Esophagus squamous epithelium (tissue), 5 donors: ENCODE data around the gene ABCG5. TPM values are rescaled to one million over a fixed set of nuclear protein-coding genes. Genes with fewer than 3 reads are reported as not detected.

ENCODE experiments used
- DNase-seq: peaks from one replicate; lab custom pipeline; 2025; lab: John Stamatoyannopoulos, UW
- H3K27ac ChIP-seq, 4 donors: fragments of 200-600 bp; sonication (generic); one replicate each; pipeline ENCODE4 v1.5.1; 2016 to 2019; ENCODE audit warnings: mild to moderate bottlenecking in 1 of 4
- H3K27me3 ChIP-seq, 4 donors: fragments of 200-600 bp; sonication (generic); 1 replicate in 3 of 4; 2 replicates in 1 of 4; pipeline versions ENCODE4 v1.5.1 to v1.6.0; 2017 to 2021; ENCODE audit warnings: antibody characterized with exemption in 1 of 4
- H3K36me3 ChIP-seq, 3 donors: fragments of 200-600 bp; sonication (generic); one replicate each; pipeline ENCODE4 v1.5.1; 2016 to 2019
- H3K4me1 ChIP-seq, 3 donors: fragments of 200-600 bp; sonication (generic); one replicate each; pipeline ENCODE4 v1.5.1; 2017 to 2019
- H3K4me3 ChIP-seq, 4 donors: fragments of 200-600 bp; sonication (generic); 1 replicate in 3 of 4; 2 replicates in 1 of 4; pipeline ENCODE4 v1.5.1; 2016 to 2019; ENCODE audit warnings: mild to moderate bottlenecking in 2 of 4, moderate library complexity in 1 of 4
- H3K9me3 ChIP-seq, 3 donors: fragments of 200-600 bp; sonication (generic); one replicate each; pipeline ENCODE4 v1.5.1; 2016 to 2019
- CTCF ChIP-seq, 6 experiments: fragments of 450-650 bp in 4 of 6; fragments of 200-600 bp in 2 of 6; sonication (generic) in 2 of 6; IDR thresholded peaks; one replicate each; pipeline ENCODE4 v1.5.1; 2016 to 2019; ENCODE audit warnings: antibody characterized with exemption in 6 of 6, mild to moderate bottlenecking in 4 of 6, moderate library complexity in 4 of 6
- POLR2A ChIP-seq, 4 donors: fragments of 450-650 bp; IDR thresholded peaks; one replicate each; pipeline ENCODE4 v1.6.1; 2017; ENCODE audit warnings: antibody characterized with exemption in 4 of 4, mild to moderate bottlenecking in 4 of 4, moderate library complexity in 3 of 4
- WGBS, 2 donors: methylation state at CpG; one replicate each; pipeline ENCODE4 v1.1.5; 2018; 5-methylcytosine and 5-hydroxymethylcytosine counted together
- intact Hi-C: fragments of 100-400 bp; cut with DNase I; formaldehyde crosslinking; loops from one replicate; pipeline ENCODE4 v1.15.0; 2022
- total RNA-seq, 4 donors: library from RNA; depleted of rRNA; stranded (reverse); fragments of >200 nt; gene quantifications; one replicate each; pipeline ENCODE4 v1.1.0, GENCODE V29; 2016
- donor health status: DM: yes; HTN: yes; CAD: no.

ABCG5 gene
- total RNA-seq, 4 donors from 2014 or later, result not detected

GRCh38 chr2:43778233-43778632 lies 60.4 kb downstream of the ABCG5 start:
- WGBS, 2 donors, result 71 to 83% methylated on average over 8 of the region's 8 CpGs
- H3K4me1 ChIP-seq, result peaks cover 0 to 11% (median 0%) of the 10 kb centered on the region in 3 donors
- H3K9me3 ChIP-seq, result no peaks in the 10 kb centered on the region
- TF ChIP-seq POLR2A (IDR thresholded peaks at IDR 0.05), result no peak
- TF ChIP-seq CTCF (IDR thresholded peaks at IDR 0.05), result no peak
- no peak overlapping the region for H3K27ac ChIP-seq
- H3K27me3 ChIP-seq, result no peaks in the 10 kb centered on the region
- intact Hi-C loops, result no loop called here
- DNase-seq, result no peak
- H3K4me3 ChIP-seq, result no peak overlapping the region
- peaks cover 0 to 19% (median 0%) of the 10 kb centered on the region in 3 donors for H3K36me3 ChIP-seq

- Histone ChIP-seq H3K27me3 (no peaks in the 10 kb centered on the region), H3K9me3 (no peaks in the 10 kb centered on the region), H3K4me3 (no peak overlapping the region), H3K4me1 (peaks cover 0 to 11% (median 0%) of the 10 kb centered on the region in 3 donors), H3K36me3 (peaks cover 0 to 19% (median 0%) of the 10 kb centered on the region in 3 donors), H3K27ac (no peak overlapping the region)
- no peak for DNase-seq
- intact Hi-C loops, result no loop called here
- no peak for TF ChIP-seq POLR2A (IDR thresholded peaks at IDR 0.05)
- no peak for TF ChIP-seq CTCF (IDR thresholded peaks at IDR 0.05)
- 95 to 98% methylated on average over 8 of the region's 8 CpGs for WGBS, 2 donors
Measured at GRCh38 chr2:43777306-43777926, 61.2 kb downstream of the ABCG5 start.

- 63 to 73% methylated on average over 1 of the region's 1 CpG for WGBS, 2 donors
Measured at GRCh38 chr2:43776324-43776723, 62.3 kb downstream of the ABCG5 start.

GRCh38 chr2:43774617-43775016 lies 64.0 kb downstream of the ABCG5 start:
- 9 to 23% methylated on average over 7 of the region's 7 CpGs for WGBS, 2 donors
- intact Hi-C loops, result no loop called here
- no peak for DNase-seq
- peaks cover 0 to 11% (median 0%) of the 10 kb centered on the region in 3 donors for H3K4me1 ChIP-seq
- no peaks in the 10 kb centered on the region for H3K27me3 ChIP-seq
- no peak for TF ChIP-seq POLR2A (IDR thresholded peaks at IDR 0.05)
- TF ChIP-seq CTCF (IDR thresholded peaks at IDR 0.05), result no peak
- H3K9me3 ChIP-seq, result no peaks in the 10 kb centered on the region
- peaks cover 0 to 19% (median 0%) of the 10 kb centered on the region in 3 donors for H3K36me3 ChIP-seq
- peak overlapping the region; percentile 64 to 75 (median 70) for H3K4me3 ChIP-seq
- H3K27ac ChIP-seq, result peak overlapping the region; percentile 79 to 88 (median 83)

More at GRCh38 chr2:43776324-43776723, 62.3 kb downstream of the ABCG5 start:
- Histone ChIP-seq H3K27ac (no peak overlapping the region), H3K9me3 (no peaks in the 10 kb centered on the region), H3K27me3 (no peaks in the 10 kb centered on the region), H3K4me1 (peaks cover 0 to 11% (median 0%) of the 10 kb centered on the region in 3 donors), H3K4me3 (no peak overlapping the region), H3K36me3 (peaks cover 0 to 19% (median 0%) of the 10 kb centered on the region in 3 donors)
- DNase-seq, result no peak
- TF ChIP-seq POLR2A (IDR thresholded peaks at IDR 0.05) (no peak), CTCF (IDR thresholded peaks at IDR 0.05) (no peak)
- intact Hi-C loops, result no loop called here

GRCh38 chr2:43773876-43774613 lies 64.6 kb downstream of the ABCG5 start, which contains the start of gene DYNC2LI1:
TSS of gene DYNC2LI1 (plus strand) at chr2:43774039. CDS start at chr2:43774139, 100 bp downstream.
- intact Hi-C loops, result no loop called here
- H3K4me1 ChIP-seq, result peaks cover 0 to 11% (median 0%) of the 10 kb centered on the region in 3 donors
- no peaks in the 10 kb centered on the region for H3K9me3 ChIP-seq
- DNase-seq, result peak; percentile 12
- H3K4me3 ChIP-seq, result peak within 1 kb of the TSS; percentile 64 to 75 (median 70)
- peaks cover 0 to 15% (median 0%) of the 10 kb centered on the region in 3 donors for H3K36me3 ChIP-seq
- peak within 1 kb of the TSS; percentile 79 to 88 (median 83) for H3K27ac ChIP-seq
- WGBS, 2 donors, result 0 to 1% methylated on average over 21 of the region's 31 CpGs
- no peaks in the 10 kb centered on the region for H3K27me3 ChIP-seq
- TF ChIP-seq POLR2A (IDR thresholded peaks at IDR 0.05) (peak in 1 of 4 donors; percentile 50), CTCF (IDR thresholded peaks at IDR 0.05) (no peak)
